ENCODE results near the gene ITM2C.

ITM2C gene

DNA sequence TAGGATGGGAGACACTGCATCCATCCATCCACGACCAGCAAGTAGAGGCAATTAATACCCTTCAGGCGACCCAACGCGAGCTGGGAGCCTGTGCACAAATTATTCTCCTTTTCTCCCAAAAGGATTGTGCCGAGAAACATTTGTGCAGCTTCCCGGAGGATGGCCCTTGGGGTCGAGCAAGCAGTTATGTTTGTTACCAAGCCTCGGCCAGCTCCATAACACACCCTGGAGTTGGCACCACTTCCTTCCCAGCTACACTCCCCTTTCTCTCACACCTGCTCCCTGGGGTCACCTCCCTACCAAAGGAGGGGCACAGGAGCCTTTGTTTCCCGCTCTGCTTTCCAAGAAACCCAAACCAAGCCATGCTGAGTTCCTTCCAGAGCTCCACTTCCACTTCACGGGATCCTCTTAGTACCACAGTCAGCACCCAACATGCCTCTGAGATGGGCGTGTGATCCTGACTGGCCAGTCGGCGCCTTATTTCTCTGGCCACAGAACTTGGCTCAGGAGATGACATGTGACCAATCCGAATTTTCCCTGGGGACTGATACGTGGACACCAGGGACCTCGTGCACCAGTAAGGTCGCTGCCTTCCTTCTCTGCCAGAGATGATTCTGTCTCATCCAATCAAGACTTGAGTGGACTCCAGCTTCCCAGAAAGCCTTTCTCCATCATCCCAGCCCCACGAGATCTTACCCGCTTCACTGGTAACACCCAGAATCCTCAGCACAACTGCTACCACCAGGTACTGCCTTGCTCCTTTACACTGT lies 31.8 kb downstream of the ITM2C start:
- no peak for DNase-seq
- no peak for TF ChIP-seq GATA1 (IDR thresholded peaks at IDR 0.05; ENCODE audit: low read depth, low read length)
- no peak for TF ChIP-seq POLR2A (IDR thresholded peaks at IDR 0.05; ENCODE audit: low read length)

DNA sequence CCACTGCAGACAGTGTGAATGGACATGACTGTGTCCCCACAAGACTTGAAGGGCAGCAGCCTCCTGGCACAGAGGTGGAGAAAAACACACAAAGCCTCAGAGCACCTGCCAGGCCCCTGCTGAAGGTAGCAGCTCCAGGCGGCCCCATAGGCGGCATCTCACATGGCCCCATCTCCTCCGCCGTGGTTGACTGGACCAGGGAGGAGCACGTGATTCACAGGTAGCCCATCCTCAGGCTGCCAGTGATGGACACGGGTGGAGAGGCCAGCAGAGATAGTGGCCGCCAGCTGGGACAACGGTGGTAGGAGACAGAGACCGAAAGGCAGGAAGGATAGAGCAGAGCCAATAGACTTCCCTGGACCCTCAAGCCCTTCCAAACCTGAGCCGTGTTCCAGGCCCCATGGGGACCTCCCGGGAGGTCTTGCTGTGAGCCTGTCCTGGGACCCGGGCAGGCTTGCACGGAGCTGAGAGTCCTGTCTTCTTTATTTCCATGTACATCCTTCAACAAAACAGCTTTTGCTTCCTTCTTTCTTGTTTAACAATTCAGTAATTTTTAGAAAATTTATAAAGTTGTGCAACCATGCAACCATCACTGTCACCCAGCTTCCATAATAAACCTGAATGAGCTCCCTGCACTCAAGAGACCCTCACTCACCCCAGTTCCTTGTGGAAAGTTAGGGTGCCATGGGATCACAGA lies 33.4 kb downstream of the ITM2C start:
- TF ChIP-seq POLR2A (IDR thresholded peaks at IDR 0.05; ENCODE audit: low read length), result no peak
- no peak for TF ChIP-seq GATA1 (IDR thresholded peaks at IDR 0.05; ENCODE audit: low read depth, low read length)
- no peak for DNase-seq

DNA sequence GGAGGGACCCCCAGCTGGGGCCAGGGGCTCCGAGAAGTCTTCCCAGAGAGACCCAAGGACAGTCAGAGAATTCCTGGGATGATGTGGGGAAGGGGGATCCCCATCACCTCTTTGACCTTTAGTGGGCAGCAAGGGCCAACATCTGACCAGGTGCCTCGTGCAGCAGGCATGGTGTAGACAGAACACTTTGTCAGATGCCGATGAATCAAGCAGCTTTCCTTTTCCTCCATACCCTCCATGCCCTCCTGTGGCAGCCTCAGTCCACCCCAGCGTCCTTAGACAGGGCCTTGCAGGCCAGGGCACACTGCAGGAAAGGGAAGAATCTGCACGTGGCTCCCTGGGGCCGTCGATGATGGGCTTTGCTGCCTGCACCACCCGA lies 34.0 kb downstream of the ITM2C start:
- DNase-seq, result no peak
- TF ChIP-seq GATA1 (IDR thresholded peaks at IDR 0.05; ENCODE audit: low read depth, low read length), result no peak
- no peak for TF ChIP-seq POLR2A (IDR thresholded peaks at IDR 0.05; ENCODE audit: low read length)

DNA sequence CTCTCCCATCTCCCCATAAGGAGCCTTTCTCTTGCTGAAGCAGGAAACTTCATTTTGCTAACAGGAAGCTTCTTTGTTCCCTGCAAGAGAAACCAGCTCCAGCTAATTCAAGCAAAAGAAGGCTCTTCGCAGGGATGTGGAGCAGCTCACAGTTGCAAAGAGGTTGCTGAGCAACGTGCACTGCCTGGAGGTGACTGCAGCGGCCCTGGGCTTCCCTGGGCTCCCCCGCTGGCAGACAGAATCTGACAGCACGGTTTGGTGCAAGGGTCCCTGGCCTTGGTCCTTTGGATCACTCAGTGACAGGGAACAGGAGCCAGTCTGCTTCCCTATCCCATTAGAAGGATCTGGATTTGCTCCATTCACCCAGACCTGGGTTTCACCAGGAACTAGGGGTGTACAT lies 34.5 kb downstream of the ITM2C start:
- TF ChIP-seq GATA1 (IDR thresholded peaks at IDR 0.05; ENCODE audit: low read depth, low read length), result no peak
- no peak for TF ChIP-seq POLR2A (IDR thresholded peaks at IDR 0.05; ENCODE audit: low read length)

DNA sequence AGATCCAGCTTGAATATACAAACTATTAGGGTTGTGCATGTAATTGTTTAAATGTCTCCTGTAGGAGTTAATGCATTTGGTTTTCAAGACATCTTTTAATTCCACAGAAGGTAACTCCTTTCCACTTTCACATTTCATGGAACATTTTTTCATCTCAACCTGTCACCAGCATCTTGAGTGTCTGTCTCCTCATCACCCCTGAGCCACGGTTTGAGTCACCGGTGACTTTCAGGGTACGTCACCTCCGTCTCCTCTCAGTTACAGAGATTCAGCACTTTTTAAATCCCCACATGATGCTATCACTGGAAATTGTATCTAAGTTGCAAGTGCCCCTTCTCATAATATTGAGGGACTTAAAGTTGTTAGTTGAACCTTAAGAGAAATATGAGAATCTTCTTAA lies 35.0 kb downstream of the ITM2C start:
- DNase-seq, result no peak
- TF ChIP-seq POLR2A (IDR thresholded peaks at IDR 0.05; ENCODE audit: low read length) (no peak), GATA1 (IDR thresholded peaks at IDR 0.05; ENCODE audit: low read depth, low read length) (no peak)

More for the DNA sequence above, 34.5 kb downstream of the ITM2C start:
- DNase-seq, result no peak

DNA sequence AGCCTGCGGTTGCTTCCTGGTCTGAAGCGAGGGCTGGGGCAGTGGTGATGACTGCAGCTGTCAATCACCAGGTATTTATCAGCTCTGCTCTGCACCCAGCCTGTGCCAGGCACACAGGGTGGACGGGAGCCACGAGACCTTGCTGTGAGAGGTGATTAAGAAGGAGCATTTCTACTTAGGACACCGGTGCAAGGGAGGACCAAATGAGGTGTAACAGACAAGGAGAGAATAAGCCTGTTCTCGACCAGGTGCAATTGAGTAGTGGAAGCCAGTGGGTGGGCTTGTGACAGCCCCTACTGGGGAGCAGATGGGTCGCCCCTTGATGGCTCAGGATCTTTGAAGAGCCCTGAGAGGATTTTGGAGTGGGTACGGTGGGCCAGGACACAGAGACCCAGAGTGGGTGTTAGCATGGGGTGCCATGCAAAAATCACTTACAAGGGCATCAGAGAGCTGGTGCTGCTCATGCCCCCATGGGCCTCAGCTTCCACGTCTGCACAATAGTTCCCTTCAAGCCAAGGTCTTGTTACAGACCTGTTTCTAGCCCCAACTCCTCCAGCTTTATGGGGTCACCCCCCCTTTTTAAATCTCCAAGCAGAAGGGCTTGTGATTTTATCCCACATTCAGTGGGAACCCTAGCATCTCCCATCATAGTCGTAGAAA lies 35.7 kb downstream of the ITM2C start:
- no peak for DNase-seq
- TF ChIP-seq GATA1 (IDR thresholded peaks at IDR 0.05; ENCODE audit: low read depth, low read length) (no peak), POLR2A (IDR thresholded peaks at IDR 0.05; ENCODE audit: low read length) (no peak)

DNA sequence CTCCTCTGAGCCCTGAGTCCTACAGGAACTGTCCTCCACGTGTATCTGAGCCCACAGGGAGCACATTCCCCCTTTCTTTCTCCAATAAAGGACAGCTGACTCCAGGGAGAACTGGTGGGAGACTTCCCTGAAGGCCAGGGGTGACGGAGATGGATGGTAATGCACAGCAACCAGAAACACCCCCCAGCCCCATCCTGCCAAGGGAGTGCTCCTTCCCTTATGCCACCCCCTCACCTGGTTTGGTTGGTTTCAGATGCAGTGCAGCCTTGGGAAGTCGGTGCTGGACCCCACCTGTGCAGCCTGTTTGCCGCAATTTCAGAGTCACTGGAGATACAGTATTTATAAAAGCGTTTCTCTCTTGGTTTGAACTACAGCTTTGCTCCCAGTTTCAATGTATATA lies 36.3 kb downstream of the ITM2C start:
- TF ChIP-seq POLR2A (IDR thresholded peaks at IDR 0.05; ENCODE audit: low read length) (no peak), GATA1 (IDR thresholded peaks at IDR 0.05; ENCODE audit: low read depth, low read length) (no peak)

DNA sequence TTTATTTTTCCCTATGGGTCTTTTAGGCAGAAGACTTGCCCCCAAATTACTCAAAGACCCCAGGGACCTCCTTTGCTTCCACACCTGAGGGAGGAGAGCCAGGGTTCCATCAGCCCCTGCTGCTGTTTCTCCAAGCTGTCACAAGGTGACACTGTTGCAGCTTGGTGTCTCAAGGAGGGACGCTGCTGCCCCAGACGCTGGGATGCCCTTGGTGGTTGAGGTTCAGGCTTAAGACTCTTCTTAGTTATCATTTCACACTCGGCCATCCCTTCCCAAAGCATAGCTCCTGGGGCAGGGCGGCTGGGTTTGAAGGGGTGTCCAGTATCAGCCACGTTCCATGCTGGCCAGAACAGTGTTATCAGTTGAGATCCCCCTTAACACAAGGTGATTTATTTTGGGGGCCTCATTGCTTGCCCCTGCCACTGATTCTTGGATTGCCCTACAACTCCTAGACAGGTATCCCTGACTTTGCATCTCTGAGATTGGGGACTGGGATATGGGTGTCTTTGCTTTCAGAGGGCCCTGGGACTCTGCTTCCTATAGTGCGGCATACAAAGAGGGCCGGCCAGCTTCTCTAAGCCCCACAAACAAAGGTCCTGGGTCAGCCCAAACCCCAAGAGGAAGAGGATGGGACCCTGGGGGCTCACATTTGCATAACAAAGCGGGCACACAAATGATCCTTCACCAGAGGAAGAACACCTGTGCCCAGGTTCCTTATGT lies 37.6 kb downstream of the ITM2C start:
- DNase-seq, result peak; percentile 62 to 75

More for the DNA sequence above, 36.3 kb downstream of the ITM2C start:
- no peak for DNase-seq

DNA sequence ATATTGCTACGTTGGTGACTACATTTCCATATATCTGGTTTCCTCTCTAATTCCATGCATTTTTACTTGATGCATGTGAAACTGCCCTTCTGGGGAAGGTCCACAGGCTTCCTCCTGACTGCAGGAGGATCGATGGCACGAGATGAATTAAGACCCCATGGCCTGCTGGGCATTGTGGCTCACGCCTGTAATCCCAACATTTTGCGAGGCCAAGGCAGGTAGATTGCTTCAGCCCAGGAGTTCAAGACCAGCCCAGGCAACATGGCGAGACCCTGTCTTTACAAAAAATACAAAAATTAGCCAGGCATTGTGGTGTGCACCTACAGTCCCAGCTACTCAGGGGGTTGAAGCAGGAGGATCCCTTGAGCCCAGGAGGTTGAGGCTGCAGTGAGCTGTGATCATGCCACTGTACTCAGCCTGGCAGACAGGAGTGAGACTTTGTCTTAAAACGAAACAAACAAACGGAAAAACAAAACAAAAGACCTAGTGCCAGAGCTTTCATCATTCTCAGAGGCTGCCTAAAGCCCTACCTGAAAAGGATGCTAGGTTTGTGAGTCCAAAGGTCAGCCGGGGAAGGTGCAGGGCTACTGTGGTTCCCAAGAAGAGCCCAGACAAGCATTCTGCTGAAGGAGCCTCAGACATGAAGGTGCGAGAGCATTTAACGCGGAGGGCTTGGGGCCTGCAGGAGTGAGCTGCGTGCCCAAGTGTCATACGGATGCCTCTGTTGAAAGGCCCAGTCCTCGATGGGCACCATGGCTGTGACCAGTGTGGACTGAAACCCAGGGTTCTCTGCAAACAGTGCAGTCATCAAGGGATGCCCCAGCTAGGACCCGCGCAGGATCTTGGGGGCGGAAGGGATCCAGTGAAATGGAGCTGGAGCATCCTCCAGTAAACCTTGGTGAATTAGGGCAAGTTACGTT lies 38.7 kb downstream of the ITM2C start:
- TF ChIP-seq GATA1 (IDR thresholded peaks at IDR 0.05; ENCODE audit: low read depth, low read length), result no peak
- TF ChIP-seq POLR2A (IDR thresholded peaks at IDR 0.05; ENCODE audit: low read length), result no peak
- no peak for DNase-seq

More for the DNA sequence above, 37.6 kb downstream of the ITM2C start:
- TF ChIP-seq POLR2A (IDR thresholded peaks at IDR 0.05; ENCODE audit: low read length), result no peak

DNA sequence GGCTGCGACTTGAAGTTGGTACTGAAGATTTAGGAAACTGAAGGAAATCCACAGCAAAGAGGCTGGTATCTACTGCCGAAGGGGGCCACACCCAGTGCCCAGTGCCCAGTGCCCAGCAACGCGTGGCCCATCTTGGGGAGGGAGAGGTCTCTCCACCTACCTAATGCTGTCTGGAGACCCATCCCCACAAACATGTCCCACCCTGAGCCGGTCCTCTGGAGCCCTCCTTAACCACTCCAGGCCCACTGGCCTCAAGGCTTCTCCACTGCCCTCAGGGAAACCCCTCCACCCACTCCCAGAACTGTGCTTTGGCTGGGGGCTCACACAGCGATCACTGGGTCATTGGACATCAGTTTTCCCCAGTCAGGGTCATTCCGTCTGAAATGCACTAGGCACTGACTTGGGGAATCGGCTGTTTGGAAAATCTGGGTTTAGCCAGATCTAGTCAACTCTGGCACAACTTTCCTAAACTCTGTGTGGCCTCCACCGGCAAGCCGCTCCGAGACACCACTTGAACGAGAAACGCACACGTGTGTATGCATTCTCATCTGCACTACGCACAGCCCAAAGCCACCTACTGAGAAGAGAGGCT lies 40.2 kb downstream of the ITM2C start:
- DNase-seq, result no peak
- TF ChIP-seq POLR2A (IDR thresholded peaks at IDR 0.05; ENCODE audit: low read length) (no peak), GATA1 (IDR thresholded peaks at IDR 0.05; ENCODE audit: low read depth, low read length) (no peak)

DNA sequence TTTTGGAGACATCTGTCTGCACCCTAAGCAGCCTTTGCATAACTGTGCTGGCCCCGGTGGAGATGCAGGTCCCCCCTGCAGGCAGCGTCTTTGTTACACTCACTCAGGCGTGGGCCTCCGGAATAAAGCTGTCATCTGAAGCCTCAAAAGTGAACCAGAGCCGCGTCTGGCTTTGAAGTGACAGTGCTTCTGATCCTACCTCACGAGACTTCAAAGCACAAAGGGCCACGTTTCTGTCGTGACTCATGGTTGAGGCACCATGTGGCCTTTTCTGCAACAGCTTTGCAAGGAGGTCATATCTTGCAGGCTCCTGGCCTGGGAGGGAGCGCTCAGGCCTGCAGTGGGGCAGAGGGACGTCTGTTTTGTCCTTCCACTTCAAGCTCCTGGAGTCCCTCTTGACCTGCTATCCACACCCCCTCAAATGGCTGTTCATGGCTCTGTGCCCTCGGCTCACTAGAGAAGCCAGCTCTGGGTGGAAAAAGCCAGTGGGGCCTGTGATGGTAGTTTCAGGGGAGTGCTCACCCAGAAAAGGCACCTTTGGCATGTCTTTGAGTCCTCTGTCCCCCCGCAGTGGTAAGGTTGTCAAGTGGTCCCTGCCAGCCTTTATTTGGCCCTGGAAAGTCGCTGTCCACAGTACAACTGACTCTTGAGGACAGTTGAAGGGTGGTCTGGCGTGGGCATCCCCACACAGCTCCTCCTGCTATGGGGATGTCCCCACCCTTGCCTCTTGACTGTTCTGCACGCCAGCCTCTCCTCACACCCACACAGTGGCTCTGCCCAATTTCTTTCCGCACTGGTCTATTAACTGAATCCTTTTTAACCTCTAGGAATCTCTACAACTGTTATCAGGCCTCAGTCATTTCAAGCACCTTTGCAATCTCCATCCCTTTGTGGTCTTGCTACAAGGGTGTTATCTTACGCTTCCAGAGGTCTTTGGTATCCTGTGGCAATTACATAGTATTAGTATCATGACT lies 41.0 kb downstream of the ITM2C start:
- no peak for DNase-seq
- TF ChIP-seq POLR2A (IDR thresholded peaks at IDR 0.05; ENCODE audit: low read length) (no peak), GATA1 (IDR thresholded peaks at IDR 0.05; ENCODE audit: low read depth, low read length) (no peak)

Data from erythroblast (primary cell).